ENCODE data around the gene STARD7.

DNA sequence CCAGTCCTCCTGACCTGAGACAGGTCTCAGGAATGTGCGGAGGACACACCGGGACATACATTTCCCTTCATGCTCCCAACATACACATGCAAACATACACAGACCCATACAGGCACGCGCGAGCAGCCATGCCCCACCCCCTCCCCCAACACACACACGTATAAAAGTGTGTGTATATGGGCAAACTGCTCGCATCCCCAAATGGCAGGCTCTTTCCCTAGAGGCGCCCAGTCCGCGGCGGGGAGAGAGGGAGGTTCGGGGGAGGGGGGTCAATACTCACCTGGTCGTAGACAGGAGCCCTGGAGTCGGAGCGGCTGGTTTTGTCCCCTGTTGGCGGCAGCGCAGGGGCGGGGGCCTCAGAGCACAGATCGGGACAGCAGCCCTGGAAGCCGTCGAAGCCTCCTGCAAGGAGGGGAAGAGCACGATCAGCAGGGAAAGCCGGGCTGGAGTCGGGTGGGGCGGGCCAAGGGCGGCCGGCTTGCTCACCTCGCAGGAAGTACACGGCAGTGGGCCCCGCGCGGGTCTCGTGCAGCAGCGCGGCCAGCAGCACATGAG is 64.1 kb downstream of the STARD7 start:
- TF ChIP-seq NCOA5 (CRISPR knock-in tag; IDR thresholded peaks at IDR 0.05) (no peak), RAD51 (IDR thresholded peaks at IDR 0.05; ENCODE audit: borderline replicate concordance) (no peak), FOXP1 (IDR thresholded peaks at IDR 0.05) (no peak), FOXP1 (CRISPR knock-in tag; IDR thresholded peaks at IDR 0.05) (no peak)
- TF ChIP-seq, protein P1, sequence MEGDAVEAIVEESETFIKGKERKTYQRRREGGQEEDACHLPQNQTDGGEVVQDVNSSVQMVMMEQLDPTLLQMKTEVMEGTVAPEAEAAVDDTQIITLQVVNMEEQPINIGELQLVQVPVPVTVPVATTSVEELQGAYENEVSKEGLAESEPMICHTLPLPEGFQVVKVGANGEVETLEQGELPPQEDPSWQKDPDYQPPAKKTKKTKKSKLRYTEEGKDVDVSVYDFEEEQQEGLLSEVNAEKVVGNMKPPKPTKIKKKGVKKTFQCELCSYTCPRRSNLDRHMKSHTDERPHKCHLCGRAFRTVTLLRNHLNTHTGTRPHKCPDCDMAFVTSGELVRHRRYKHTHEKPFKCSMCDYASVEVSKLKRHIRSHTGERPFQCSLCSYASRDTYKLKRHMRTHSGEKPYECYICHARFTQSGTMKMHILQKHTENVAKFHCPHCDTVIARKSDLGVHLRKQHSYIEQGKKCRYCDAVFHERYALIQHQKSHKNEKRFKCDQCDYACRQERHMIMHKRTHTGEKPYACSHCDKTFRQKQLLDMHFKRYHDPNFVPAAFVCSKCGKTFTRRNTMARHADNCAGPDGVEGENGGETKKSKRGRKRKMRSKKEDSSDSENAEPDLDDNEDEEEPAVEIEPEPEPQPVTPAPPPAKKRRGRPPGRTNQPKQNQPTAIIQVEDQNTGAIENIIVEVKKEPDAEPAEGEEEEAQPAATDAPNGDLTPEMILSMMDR (CRISPR knock-in tag; IDR thresholded peaks at IDR 0.05): no peak
- TF ChIP-seq, protein P2, sequence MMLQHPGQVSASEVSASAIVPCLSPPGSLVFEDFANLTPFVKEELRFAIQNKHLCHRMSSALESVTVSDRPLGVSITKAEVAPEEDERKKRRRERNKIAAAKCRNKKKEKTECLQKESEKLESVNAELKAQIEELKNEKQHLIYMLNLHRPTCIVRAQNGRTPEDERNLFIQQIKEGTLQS (CRISPR knock-in tag; IDR thresholded peaks at IDR 0.05): no peak
